HepG2 (cell line): ENCODE measurements around the gene LMAN1L. TPM values are rescaled to one million over a fixed set of nuclear protein-coding genes. Genes with fewer than 3 reads are reported as not detected.

Source experiments
- ARNTL ChIP-seq: sonication (generic); formaldehyde crosslinking; IDR thresholded peaks from 2 replicates; pipeline ENCODE4 v1.4.0; 2020; ENCODE audit warnings: mild to moderate bottlenecking, missing genetic modification reagents
- DNMT1 ChIP-seq: sonication (generic); formaldehyde crosslinking; IDR thresholded peaks from 2 replicates; pipeline ENCODE4 v1.5.1; 2020; ENCODE audit warnings: mild to moderate bottlenecking, missing genetic modification reagents
- DR1 ChIP-seq: sonication (generic); formaldehyde crosslinking; IDR thresholded peaks from 2 replicates; pipeline ENCODE4 v1.8.0; 2021; ENCODE audit warnings: mild to moderate bottlenecking, missing genetic modification reagents, inconsistent platforms
- ELF1 ChIP-seq: sonication (generic); formaldehyde crosslinking; IDR thresholded peaks from 2 replicates; pipeline ENCODE4 v1.4.0; 2020; ENCODE audit warnings: missing genetic modification reagents
- FOXJ3 ChIP-seq: sonication (generic); formaldehyde crosslinking; IDR thresholded peaks from 2 replicates; pipeline ENCODE4 v1.4.0; 2020; ENCODE audit warnings: missing genetic modification reagents, mild to moderate bottlenecking, borderline replicate concordance
- FOXO1 ChIP-seq: sonication (generic); formaldehyde crosslinking; IDR thresholded peaks from 2 replicates; pipeline ENCODE4 v1.4.0; 2020; ENCODE audit warnings: missing genetic modification reagents
- GTF2F1 ChIP-seq: fragments of 150-350 bp; IDR thresholded peaks from 2 replicates; pipeline ENCODE4 v1.6.1; 2014; ENCODE audit warnings: low read length
- NKX3-1 ChIP-seq: sonication (generic); formaldehyde crosslinking; IDR thresholded peaks from 2 replicates; pipeline ENCODE4 v1.5.0; 2020; ENCODE audit warnings: missing genetic modification reagents
- NPAS2 ChIP-seq: sonication (generic); formaldehyde crosslinking; IDR thresholded peaks from 2 replicates; pipeline ENCODE4 v1.8.0; 2022; ENCODE audit warnings: mild to moderate bottlenecking, missing genetic modification reagents, borderline replicate concordance
- RARA ChIP-seq: IDR thresholded peaks from 2 replicates; pipeline ENCODE4 v1.6.1; 2016; ENCODE audit warnings: missing genetic modification reagents, missing compliant biosample characterization
- REPIN1 ChIP-seq: sonication (generic); formaldehyde crosslinking; IDR thresholded peaks from 2 replicates; pipeline ENCODE4 v1.8.0; 2022; ENCODE audit warnings: missing genetic modification reagents, low read depth, mild to moderate bottlenecking, borderline replicate concordance
- SALL2 ChIP-seq: sonication (generic); formaldehyde crosslinking; IDR thresholded peaks from 2 replicates; pipeline ENCODE4 v1.8.1; 2023; ENCODE audit warnings: mild to moderate bottlenecking, missing genetic modification reagents, inconsistent platforms
- SRSF4 ChIP-seq: fragments of 200-400 bp; formaldehyde crosslinking; IDR thresholded peaks from one replicate; pipeline ENCODE4 v1.6.1; 2018; ENCODE audit warnings: mild to moderate bottlenecking, low read depth, low read length, moderate library complexity; ENCODE audit not compliant: poor library complexity, severe bottlenecking
- TRIM24 ChIP-seq: sonication (generic); formaldehyde crosslinking; IDR thresholded peaks from 2 replicates; pipeline ENCODE4 v1.8.0; 2022; ENCODE audit warnings: mild to moderate bottlenecking, missing genetic modification reagents
- TSC22D2 ChIP-seq: sonication (generic); formaldehyde crosslinking; IDR thresholded peaks from 2 replicates; pipeline ENCODE4 v1.5.1; 2020; ENCODE audit warnings: missing genetic modification reagents, mild to moderate bottlenecking, borderline replicate concordance
- ZFY ChIP-seq: sonication (generic); formaldehyde crosslinking; IDR thresholded peaks from 2 replicates; pipeline ENCODE4 v1.4.0; 2020; ENCODE audit warnings: missing genetic modification reagents
- ZNF34 ChIP-seq: sonication (generic); formaldehyde crosslinking; IDR thresholded peaks from 2 replicates; pipeline ENCODE4 v1.4.0; 2020; ENCODE audit warnings: mild to moderate bottlenecking, missing genetic modification reagents, borderline replicate concordance
- ZNF501 ChIP-seq: sonication (generic); formaldehyde crosslinking; IDR thresholded peaks from 2 replicates; pipeline ENCODE4 v1.5.1; 2020; ENCODE audit warnings: mild to moderate bottlenecking, moderate library complexity, missing genetic modification reagents
- ZNF530 ChIP-seq: sonication (generic); formaldehyde crosslinking; IDR thresholded peaks from 2 replicates; pipeline ENCODE4 v1.5.0; 2020; ENCODE audit warnings: low read depth, mild to moderate bottlenecking, missing genetic modification reagents
- ZNF572 ChIP-seq: sonication (generic); formaldehyde crosslinking; IDR thresholded peaks from 2 replicates; pipeline ENCODE4 v1.5.1; 2020; ENCODE audit warnings: mild to moderate bottlenecking, missing genetic modification reagents
- ZNF619 ChIP-seq: sonication (generic); formaldehyde crosslinking; IDR thresholded peaks from 2 replicates; pipeline ENCODE4 v1.4.0; 2020; ENCODE audit warnings: mild to moderate bottlenecking, missing genetic modification reagents
- ZNF850 ChIP-seq: sonication (generic); formaldehyde crosslinking; conservative IDR thresholded peaks from 2 replicates; pipeline ENCODE4 v1.9.0; 2021; ENCODE audit warnings: mild to moderate bottlenecking, missing genetic modification reagents
- ZSCAN22 ChIP-seq: sonication (generic); formaldehyde crosslinking; IDR thresholded peaks from 2 replicates; pipeline ENCODE4 v1.4.0; 2020; ENCODE audit warnings: mild to moderate bottlenecking, missing genetic modification reagents
- polyA plus RNA-seq, 8 experiments: library from polyadenylated mRNA; depleted of rRNA in 3 of 8; stranded (reverse) in 7 of 8; unstranded in 1 of 8; fragments of >200 nt; fragmentation: Illumina TruSeq in 4 of 8; extraction: Trizol in 4 of 8; gene quantifications; 2 replicates each; pipeline versions ENCODE4 v1.2.1 to v1.2.3, GENCODE V29; 2011 to 2016; ENCODE audit warnings: low read depth in 4 of 8, missing spikeins in 1 of 8, mixed read lengths in 1 of 8; ENCODE audit not compliant: insufficient read depth in 1 of 8
- total RNA-seq, 5 experiments: library from RNA; depleted of rRNA; stranded (reverse); fragments of >200 nt; fragmentation: Illumina TruSeq; extraction: Trizol; gene quantifications; 2 replicates each; pipeline ENCODE4 v1.2.3, GENCODE V29; 2016; ENCODE audit warnings: low read depth in 1 of 5
- TF ChIP-seq, protein P1 (sequence below): IDR thresholded peaks from 2 replicates; pipeline ENCODE4 v1.6.1; 2018; ENCODE audit warnings: missing genetic modification reagents
- TF ChIP-seq, protein P2 (sequence below): IDR thresholded peaks from 2 replicates; pipeline ENCODE4 v1.6.1; 2016
- TF ChIP-seq, protein P3 (sequence below): IDR thresholded peaks from 2 replicates; pipeline ENCODE4 v1.6.1; 2012; ENCODE audit warnings: inconsistent platforms
- TF ChIP-seq, protein P4 (sequence below): sonication (generic); formaldehyde crosslinking; IDR thresholded peaks from 2 replicates; pipeline ENCODE4 v1.4.0; 2020; ENCODE audit warnings: missing genetic modification reagents
- TF ChIP-seq, protein P5 (sequence below): IDR thresholded peaks from 2 replicates; pipeline ENCODE4 v1.6.1; 2016; ENCODE audit warnings: mild to moderate bottlenecking, missing biosample characterization, missing genetic modification reagents

The LMAN1L gene
- total and polyA plus RNA-seq, 2 of the 13 experiments (the other 11 are each of a cell fraction or from before 2014, with no cell fraction given) = not detected

DNA sequence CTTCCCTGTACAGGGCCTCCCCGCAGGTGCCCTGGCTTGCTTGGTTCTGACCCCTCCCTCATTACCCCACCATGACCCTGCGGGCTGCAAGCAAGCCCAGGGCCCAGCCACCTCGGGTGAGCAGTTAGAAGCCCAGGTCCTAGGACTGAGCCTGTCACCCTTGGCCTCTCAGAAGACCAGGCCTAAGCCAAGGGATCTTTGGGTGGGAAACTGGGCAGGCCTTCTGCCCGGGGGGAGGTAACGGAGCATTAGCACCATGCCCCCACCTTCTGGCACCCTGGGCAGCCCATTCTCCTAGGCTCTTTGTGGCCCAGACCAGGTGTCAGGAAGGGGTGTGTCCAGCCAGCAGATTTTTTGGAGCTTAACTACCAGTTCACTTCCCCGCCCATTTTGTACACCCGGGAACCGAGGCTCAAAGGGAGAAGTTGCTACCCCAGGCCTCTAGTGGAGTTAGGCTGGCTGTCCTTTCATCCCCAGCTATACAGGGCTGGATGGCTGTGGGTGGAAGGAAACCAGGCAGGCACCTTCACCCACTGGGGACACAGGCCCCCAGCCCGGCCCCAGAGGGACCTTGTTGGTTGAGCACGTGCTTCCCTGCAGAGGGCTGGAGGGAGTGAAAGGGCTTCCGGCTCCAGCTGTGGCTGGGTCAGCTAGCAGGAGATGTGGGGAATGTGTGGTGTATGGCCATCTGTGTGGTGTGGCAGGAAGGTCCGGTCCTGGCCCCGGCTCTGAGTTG lies 29.4 kb upstream of the LMAN1L start (continued):
- TF ChIP-seq TRIM24 (CRISPR knock-in tag) (no peak), REPIN1 (CRISPR knock-in tag) (no peak), DNMT1 (CRISPR knock-in tag) (no peak), ZNF34 (CRISPR knock-in tag) (no peak), ZSCAN22 (CRISPR knock-in tag) (no peak), ZNF530 (CRISPR knock-in tag) (no peak), RARA (peak; percentile 35; the same call in 1 of the 2 replicates), ARNTL (CRISPR knock-in tag) (peak; percentile 47; the same call in 1 of the 2 replicates), ZNF619 (CRISPR knock-in tag) (no peak), ZFY (CRISPR knock-in tag) (peak; percentile 71), GTF2F1 (no peak), FOXJ3 (CRISPR knock-in tag) (no peak), SRSF4 (no peak), DR1 (no peak), ZNF501 (CRISPR knock-in tag) (peak; percentile 88; the same call in 1 of the 2 replicates), ZNF572 (CRISPR knock-in tag) (no peak), ELF1 (peak; percentile 51; the same call in 1 of the 2 replicates), TSC22D2 (no peak), FOXO1 (0 out of 2 replicates have a peak, but pooled peaks have one; percentile 6), ZNF850 (no peak), NKX3-1 (0 out of 2 replicates have a peak, but pooled peaks have one; percentile 28), NPAS2 (no peak), SALL2 (CRISPR knock-in tag) (peak; percentile 53; the same call in 1 of the 2 replicates)
- TF ChIP-seq, protein P1, sequence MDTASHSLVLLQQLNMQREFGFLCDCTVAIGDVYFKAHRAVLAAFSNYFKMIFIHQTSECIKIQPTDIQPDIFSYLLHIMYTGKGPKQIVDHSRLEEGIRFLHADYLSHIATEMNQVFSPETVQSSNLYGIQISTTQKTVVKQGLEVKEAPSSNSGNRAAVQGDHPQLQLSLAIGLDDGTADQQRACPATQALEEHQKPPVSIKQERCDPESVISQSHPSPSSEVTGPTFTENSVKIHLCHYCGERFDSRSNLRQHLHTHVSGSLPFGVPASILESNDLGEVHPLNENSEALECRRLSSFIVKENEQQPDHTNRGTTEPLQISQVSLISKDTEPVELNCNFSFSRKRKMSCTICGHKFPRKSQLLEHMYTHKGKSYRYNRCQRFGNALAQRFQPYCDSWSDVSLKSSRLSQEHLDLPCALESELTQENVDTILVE = no peak
- TF ChIP-seq, protein P2, sequence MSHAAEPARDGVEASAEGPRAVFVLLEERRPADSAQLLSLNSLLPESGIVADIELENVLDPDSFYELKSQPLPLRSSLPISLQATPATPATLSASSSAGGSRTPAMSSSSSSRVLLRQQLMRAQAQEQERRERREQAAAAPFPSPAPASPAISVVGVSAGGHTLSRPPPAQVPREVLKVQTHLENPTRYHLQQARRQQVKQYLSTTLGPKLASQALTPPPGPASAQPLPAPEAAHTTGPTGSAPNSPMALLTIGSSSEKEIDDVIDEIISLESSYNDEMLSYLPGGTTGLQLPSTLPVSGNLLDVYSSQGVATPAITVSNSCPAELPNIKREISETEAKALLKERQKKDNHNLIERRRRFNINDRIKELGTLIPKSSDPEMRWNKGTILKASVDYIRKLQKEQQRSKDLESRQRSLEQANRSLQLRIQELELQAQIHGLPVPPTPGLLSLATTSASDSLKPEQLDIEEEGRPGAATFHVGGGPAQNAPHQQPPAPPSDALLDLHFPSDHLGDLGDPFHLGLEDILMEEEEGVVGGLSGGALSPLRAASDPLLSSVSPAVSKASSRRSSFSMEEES (CRISPR knock-in tag) = peak; percentile 51; the same call in 1 of the 2 replicates
- TF ChIP-seq, protein P3, sequence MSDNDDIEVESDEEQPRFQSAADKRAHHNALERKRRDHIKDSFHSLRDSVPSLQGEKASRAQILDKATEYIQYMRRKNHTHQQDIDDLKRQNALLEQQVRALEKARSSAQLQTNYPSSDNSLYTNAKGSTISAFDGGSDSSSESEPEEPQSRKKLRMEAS = peak; percentile 89
- TF ChIP-seq, protein P4, sequence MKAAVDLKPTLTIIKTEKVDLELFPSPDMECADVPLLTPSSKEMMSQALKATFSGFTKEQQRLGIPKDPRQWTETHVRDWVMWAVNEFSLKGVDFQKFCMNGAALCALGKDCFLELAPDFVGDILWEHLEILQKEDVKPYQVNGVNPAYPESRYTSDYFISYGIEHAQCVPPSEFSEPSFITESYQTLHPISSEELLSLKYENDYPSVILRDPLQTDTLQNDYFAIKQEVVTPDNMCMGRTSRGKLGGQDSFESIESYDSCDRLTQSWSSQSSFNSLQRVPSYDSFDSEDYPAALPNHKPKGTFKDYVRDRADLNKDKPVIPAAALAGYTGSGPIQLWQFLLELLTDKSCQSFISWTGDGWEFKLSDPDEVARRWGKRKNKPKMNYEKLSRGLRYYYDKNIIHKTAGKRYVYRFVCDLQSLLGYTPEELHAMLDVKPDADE (CRISPR knock-in tag) = no peak
- TF ChIP-seq, protein P5, sequence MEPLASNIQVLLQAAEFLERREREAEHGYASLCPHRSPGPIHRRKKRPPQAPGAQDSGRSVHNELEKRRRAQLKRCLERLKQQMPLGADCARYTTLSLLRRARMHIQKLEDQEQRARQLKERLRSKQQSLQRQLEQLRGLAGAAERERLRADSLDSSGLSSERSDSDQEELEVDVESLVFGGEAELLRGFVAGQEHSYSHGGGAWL = peak; percentile 66; the same call in 1 of the 2 replicates
